Lower leg skin (tissue), 3 donors: Measurements from ENCODE around the gene ZDHHC7.
"Not testable (repeated sequence)": the region's sequence is repeated elsewhere in the genome, so short reads cannot be mapped to it uniquely, and the experiment has no call there.

Source experiments
- CTCF ChIP-seq, 3 donors: fragments of 450-650 bp; IDR thresholded peaks; one replicate each; pipeline ENCODE4 v1.5.1; 2016; ENCODE audit warnings: antibody characterized with exemption in 3 of 3, mild to moderate bottlenecking in 3 of 3, moderate library complexity in 2 of 3
- POLR2A ChIP-seq, 2 donors: fragments of 450-650 bp; IDR thresholded peaks; one replicate each; pipeline ENCODE4 v1.6.1; 2016 to 2017; ENCODE audit warnings: antibody characterized with exemption in 2 of 2, mild to moderate bottlenecking in 1 of 2, moderate library complexity in 1 of 2

GRCh38 chr16:85054321-85054720, 43.0 kb upstream of the ZDHHC7 start:
- TF ChIP-seq CTCF, POLR2A (IDR thresholded peaks at IDR 0.05): not testable (repeated sequence)
